ENCODE data around the gene SGK1.
A peak's percentile ranks its signal among the peaks of the same experiment; 100 is the strongest.

The SGK1 gene

DNA sequence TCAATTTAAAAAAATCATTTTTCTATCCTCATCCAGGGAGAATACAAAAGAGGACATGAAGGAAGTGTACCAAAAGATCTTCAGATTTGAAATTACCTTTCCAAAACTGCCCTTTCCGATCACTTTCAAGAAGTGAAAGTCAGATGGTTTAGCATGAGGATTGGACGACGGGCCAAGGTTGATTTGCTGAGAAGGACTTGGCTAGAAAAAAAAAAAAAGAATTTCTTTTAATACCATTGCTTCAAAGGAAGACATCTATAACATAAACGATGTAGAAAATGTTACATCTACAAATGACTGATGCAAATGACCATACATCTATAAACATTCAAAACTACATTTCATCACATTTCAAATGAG lies 144.6 kb downstream of the SGK1 start:
- peak; percentile 35 for DNase-seq (ENCODE audit: low read depth)
- H3K4me3 ChIP-seq (ENCODE audit: low read depth, low read length): peak overlapping the region; percentile 73
- TF ChIP-seq CTCF (conservative IDR thresholded peaks at IDR 0.05; ENCODE audit: low read depth, low read length): no peak

GRCh38 chr6:134172706-134173365 lies 145.1 kb downstream of the SGK1 start:
- no peak for TF ChIP-seq CTCF (conservative IDR thresholded peaks at IDR 0.05; ENCODE audit: low read depth, low read length)
- peak; percentile 28 for DNase-seq (ENCODE audit: low read depth)
- peak overlapping the region; percentile 73 for H3K4me3 ChIP-seq (ENCODE audit: low read depth, low read length)

DNA sequence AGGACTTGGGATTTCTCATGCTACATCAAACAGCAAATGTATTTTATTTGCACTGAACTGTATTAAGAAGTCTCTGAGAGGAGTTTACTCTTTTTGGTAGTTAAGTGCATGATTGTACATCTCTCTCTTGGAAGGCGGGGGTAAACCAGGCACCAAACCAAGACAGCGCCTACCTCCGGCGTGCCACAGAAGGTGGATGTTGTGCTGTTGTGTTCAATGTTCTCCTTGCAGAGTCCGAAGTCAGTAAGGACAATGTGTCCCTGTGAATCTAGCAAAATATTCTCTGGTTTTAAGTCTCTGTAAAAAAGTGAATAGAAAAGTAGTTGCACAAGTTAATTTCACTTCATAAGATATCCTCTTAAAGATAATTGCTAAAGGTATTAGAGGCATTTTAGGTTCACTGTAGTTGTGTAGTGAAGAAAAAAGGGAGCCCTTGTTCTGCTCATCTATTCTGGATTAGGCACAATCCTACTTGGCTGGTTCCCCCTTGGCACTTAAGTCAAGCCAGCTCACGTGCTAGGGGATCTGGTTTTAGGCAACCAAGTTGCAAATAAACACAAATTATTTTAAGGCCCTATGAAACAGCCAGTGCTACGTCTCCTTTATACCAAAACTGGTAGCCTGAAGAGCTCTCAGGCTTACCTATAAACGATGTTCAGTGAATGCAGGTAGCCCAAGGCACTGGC lies 145.7 kb downstream of the SGK1 start:
- peak overlapping the region; percentile 73 for H3K4me3 ChIP-seq (ENCODE audit: low read depth, low read length)
- TF ChIP-seq CTCF (conservative IDR thresholded peaks at IDR 0.05; ENCODE audit: low read depth, low read length): no peak
- peak; percentile 29 for DNase-seq (ENCODE audit: low read depth)

DNA sequence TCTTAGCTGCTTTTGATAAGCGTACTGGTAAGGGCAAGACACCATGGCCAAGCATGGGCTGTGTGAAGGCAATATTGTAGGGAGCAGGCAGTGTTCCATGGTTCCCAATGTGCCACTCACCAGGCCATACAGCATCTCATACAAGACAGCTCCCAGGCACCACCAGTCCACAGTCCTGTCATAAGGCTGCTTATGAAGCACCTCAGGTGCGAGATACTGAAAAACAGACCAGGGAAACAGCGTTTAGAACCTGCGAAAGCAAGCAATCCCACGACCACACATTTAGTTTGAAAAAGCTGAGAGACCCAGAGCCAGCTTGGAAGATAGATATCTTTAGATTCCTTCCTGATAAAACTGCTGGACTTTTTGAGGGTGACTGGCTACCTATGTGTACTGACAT lies 146.4 kb downstream of the SGK1 start:
- no peak for TF ChIP-seq CTCF (conservative IDR thresholded peaks at IDR 0.05; ENCODE audit: low read depth, low read length)
- DNase-seq (ENCODE audit: low read depth): peak; percentile 46
- peak overlapping the region; percentile 73 for H3K4me3 ChIP-seq (ENCODE audit: low read depth, low read length)

DNA sequence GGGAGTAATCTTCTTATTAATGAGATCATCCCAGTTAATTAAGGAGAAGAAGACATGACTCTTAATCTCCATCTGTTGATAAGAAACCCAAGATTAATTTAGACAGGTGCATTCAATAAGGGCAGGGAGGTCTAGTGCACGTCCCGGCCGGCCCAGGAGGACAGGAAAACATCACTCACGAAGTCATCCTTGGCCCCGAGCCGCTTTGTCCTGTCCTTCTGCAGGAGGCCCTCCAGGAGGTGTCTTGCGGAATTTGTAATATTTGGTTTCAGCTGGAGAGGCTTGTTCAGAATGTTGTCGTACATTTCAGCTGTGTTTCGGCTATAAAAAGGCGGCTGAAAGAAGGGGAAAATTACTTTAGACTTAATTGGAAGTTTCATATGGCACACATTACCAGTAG lies 147.1 kb downstream of the SGK1 start:
- H3K4me3 ChIP-seq (ENCODE audit: low read depth, low read length): peak overlapping the region; percentile 73
- DNase-seq (ENCODE audit: low read depth): peak; percentile 75
- peak; percentile 38 for TF ChIP-seq CTCF (conservative IDR thresholded peaks at IDR 0.05; ENCODE audit: low read depth, low read length)

DNA sequence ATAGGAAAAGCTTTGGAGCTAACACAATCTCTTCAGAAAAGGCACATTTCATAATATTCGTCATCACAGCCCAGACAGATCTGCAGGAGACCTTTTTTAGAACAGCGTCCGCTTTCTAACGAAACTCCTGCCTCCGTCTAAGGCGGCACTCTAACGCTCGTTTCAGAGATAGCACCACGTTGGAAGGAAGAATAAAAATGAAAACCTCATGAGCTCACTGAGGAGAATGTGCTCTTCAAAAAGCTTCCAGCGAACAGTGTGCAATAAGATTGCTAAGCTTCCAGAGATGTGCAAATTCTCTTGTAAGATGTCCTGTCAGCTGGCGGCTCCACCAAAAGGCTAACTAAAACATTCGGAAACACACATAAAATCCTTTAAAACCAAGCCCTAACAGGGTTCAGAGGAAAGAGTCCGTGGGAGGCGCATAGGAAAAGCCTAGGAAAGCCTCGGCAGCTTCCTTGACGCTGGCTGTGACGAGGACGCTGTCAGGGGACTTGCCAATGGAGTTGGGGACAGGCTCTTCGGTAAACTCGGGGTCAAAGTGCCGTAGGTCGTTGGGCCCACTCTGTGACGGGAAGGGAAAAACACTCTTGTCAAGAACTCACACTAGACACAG lies 147.9 kb downstream of the SGK1 start:
- peak; percentile 38 for DNase-seq (ENCODE audit: low read depth)
- H3K4me3 ChIP-seq (ENCODE audit: low read depth, low read length): peak overlapping the region; percentile 73
- no peak for TF ChIP-seq CTCF (conservative IDR thresholded peaks at IDR 0.05; ENCODE audit: low read depth, low read length)
